Neural progenitor cell (in vitro differentiated cells): Measurements from ENCODE around the gene CRISP1.
"Not testable (repeated sequence)": the region's sequence is repeated elsewhere in the genome, so short reads cannot be mapped to it uniquely, and the experiment has no call there.

Source experiments
- EZH2 ChIP-seq: fragments of 200-600 bp; sonication (generic); IDR thresholded peaks from 2 replicates; pipeline ENCODE4 v1.6.1; 2017; ENCODE audit warnings: antibody characterized with exemption, mild to moderate bottlenecking, moderate library complexity
- EZH2phosphoT487 ChIP-seq: fragments of 200-600 bp; sonication (generic); IDR thresholded peaks from 2 replicates; pipeline ENCODE4 v1.6.1; 2017; ENCODE audit warnings: antibody characterized with exemption
- TF ChIP-seq, protein P1 (sequence below): fragments of 200-600 bp; sonication (generic); IDR thresholded peaks from 2 replicates; pipeline ENCODE4 v1.5.1; 2017; ENCODE audit warnings: antibody characterized with exemption, mild to moderate bottlenecking

- TF ChIP-seq, protein P1, sequence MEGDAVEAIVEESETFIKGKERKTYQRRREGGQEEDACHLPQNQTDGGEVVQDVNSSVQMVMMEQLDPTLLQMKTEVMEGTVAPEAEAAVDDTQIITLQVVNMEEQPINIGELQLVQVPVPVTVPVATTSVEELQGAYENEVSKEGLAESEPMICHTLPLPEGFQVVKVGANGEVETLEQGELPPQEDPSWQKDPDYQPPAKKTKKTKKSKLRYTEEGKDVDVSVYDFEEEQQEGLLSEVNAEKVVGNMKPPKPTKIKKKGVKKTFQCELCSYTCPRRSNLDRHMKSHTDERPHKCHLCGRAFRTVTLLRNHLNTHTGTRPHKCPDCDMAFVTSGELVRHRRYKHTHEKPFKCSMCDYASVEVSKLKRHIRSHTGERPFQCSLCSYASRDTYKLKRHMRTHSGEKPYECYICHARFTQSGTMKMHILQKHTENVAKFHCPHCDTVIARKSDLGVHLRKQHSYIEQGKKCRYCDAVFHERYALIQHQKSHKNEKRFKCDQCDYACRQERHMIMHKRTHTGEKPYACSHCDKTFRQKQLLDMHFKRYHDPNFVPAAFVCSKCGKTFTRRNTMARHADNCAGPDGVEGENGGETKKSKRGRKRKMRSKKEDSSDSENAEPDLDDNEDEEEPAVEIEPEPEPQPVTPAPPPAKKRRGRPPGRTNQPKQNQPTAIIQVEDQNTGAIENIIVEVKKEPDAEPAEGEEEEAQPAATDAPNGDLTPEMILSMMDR = not testable (repeated sequence)
- TF ChIP-seq EZH2phosphoT487, EZH2: not testable (repeated sequence)
These were observed 69.4 kb downstream of the CRISP1 start for GRCh38 chr6:49796842-49797455.
